UCSD-AML1 (cell line): Measurements from ENCODE around the gene HOXB1.
"Not testable (repeated sequence)": the region's sequence is repeated elsewhere in the genome, so short reads cannot be mapped to it uniquely, and the experiment has no call there.

Source experiments
- DNase-seq: peaks from one replicate; lab custom pipeline; 2025; ENCODE audit not compliant: unreplicated experiment; lab: John Stamatoyannopoulos, UW

HOXB1 gene

GRCh38 chr17:48544349-48545021 lies 13.7 kb upstream of the HOXB1 start:
- DNase-seq: peak; percentile 64

- no peak for DNase-seq
These were observed 13.1 kb upstream of the HOXB1 start for GRCh38 chr17:48543854-48544348.

- DNase-seq: peak; percentile 56
These were observed 12.5 kb upstream of the HOXB1 start for GRCh38 chr17:48543107-48543853.

- DNase-seq: no peak
These were observed 11.9 kb upstream of the HOXB1 start for GRCh38 chr17:48542698-48543106.

GRCh38 chr17:48542114-48542656 lies 11.4 kb upstream of the HOXB1 start:
- DNase-seq: peak; percentile 50

- peak; percentile 50 for DNase-seq
These were observed 10.8 kb upstream of the HOXB1 start for GRCh38 chr17:48541577-48542113.

GRCh38 chr17:48541036-48541576 lies 10.3 kb upstream of the HOXB1 start:
- DNase-seq: no peak

GRCh38 chr17:48540213-48540612 lies 9.4 kb upstream of the HOXB1 start:
- no peak for DNase-seq

- no peak for DNase-seq
These were observed 8.4 kb upstream of the HOXB1 start for GRCh38 chr17:48539177-48539576.

- DNase-seq: no peak
These were observed 6.5 kb upstream of the HOXB1 start for GRCh38 chr17:48537316-48537715.

GRCh38 chr17:48535793-48536559 lies 5.2 kb upstream of the HOXB1 start:
- not testable (repeated sequence) for DNase-seq

GRCh38 chr17:48532261-48532660 lies 1.4 kb upstream of the HOXB1 start:
- DNase-seq: no peak

- no peak for DNase-seq
These were observed 464 bp downstream of the HOXB1 start for GRCh38 chr17:48530208-48530886.

- no peak for DNase-seq
These were observed 1.2 kb downstream of the HOXB1 start for GRCh38 chr17:48529683-48530009.

GRCh38 chr17:48528936-48529682 lies 1.7 kb downstream of the HOXB1 start:
- no peak for DNase-seq

- DNase-seq: no peak
These were observed 2.5 kb downstream of the HOXB1 start for GRCh38 chr17:48528153-48528935.

GRCh38 chr17:48527547-48527932 lies 3.3 kb downstream of the HOXB1 start:
- DNase-seq: no peak

GRCh38 chr17:48526608-48527546 lies 3.9 kb downstream of the HOXB1 start:
- DNase-seq: no peak
